ENCODE data around the gene WNT7B.

DNA sequence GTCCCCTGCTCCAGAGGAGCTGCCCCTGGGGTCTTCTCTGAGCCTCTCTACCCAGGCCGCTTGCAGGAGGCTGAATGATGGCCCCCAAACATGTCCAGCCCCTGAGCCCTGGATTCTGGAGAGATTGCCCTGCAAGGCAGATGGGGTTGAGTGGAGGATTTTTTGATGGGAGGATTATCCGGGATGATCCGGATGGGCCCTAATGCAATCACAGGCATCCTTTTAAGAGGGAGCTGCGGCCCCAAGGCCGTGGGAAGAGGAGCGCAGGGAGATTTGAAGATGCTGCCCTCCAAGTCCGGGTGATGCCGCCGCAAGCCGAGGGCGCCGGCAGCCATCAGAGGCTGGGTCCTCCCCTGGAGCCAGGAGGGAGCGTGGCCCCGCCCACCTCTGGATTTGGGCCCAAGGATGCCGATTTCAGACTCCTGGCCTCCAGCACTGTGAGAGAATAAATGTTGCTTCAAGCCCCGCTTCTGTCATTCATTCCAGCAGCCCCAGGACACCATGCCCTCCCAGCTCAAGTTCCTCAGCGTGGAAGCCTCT is 66.0 kb downstream of the WNT7B start:
- TF ChIP-seq, protein P1, sequence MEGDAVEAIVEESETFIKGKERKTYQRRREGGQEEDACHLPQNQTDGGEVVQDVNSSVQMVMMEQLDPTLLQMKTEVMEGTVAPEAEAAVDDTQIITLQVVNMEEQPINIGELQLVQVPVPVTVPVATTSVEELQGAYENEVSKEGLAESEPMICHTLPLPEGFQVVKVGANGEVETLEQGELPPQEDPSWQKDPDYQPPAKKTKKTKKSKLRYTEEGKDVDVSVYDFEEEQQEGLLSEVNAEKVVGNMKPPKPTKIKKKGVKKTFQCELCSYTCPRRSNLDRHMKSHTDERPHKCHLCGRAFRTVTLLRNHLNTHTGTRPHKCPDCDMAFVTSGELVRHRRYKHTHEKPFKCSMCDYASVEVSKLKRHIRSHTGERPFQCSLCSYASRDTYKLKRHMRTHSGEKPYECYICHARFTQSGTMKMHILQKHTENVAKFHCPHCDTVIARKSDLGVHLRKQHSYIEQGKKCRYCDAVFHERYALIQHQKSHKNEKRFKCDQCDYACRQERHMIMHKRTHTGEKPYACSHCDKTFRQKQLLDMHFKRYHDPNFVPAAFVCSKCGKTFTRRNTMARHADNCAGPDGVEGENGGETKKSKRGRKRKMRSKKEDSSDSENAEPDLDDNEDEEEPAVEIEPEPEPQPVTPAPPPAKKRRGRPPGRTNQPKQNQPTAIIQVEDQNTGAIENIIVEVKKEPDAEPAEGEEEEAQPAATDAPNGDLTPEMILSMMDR (IDR thresholded peaks at IDR 0.05) = no peak
- no peak for TF ChIP-seq EZH2 (IDR thresholded peaks at IDR 0.05)
- TF ChIP-seq EZH2phosphoT487 (IDR thresholded peaks at IDR 0.05) = no peak

Measured in neural progenitor cell (in vitro differentiated cells).